Measurements from ENCODE around the gene TFDP1. TPM values are rescaled to one million over a fixed set of nuclear protein-coding genes. Genes with fewer than 3 reads are reported as not detected.

TFDP1 gene
- polyA plus RNA-seq, 1 of the 3 experiments (the other 2 are of a cell fraction) = 76.7 TPM

DNA sequence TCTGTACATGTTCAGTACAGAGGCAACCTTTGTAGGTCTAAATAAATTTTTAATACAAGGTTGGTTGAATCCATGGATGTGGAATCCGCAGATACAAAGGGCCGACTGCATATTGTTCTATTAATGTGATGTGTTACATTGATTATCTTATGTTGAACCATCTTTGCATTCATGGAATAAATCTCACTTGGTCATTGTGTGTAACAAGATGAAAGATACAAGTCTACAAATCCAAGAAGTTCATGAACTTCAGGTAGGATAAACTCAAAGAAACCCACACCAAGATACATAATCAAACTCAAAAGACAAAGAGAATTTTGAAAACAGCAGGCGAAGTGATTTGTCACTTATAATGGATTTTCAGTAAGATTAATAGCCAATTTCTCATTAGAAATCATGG is 8.0 kb upstream of the TFDP1 start:
- H3K36me3 ChIP-seq (replicated peaks in 1 of 2; ENCODE audit: control insufficient read depth in 1 of 2, insufficient read depth in 2 of 2, low read length in 1 of 2) = no peaks in the 10 kb centered on the region
- ChIA-PET CTCF (no interaction called here), POLR2A (no interaction called here)
- DNase-seq = no peak
- no peak overlapping the region for H3K4me2 ChIP-seq
- H3K9me2 ChIP-seq = no peaks in the 10 kb centered on the region
- H3K9me3 ChIP-seq = peaks cover 32% of the 10 kb centered on the region
- TF ChIP-seq, protein P1, sequence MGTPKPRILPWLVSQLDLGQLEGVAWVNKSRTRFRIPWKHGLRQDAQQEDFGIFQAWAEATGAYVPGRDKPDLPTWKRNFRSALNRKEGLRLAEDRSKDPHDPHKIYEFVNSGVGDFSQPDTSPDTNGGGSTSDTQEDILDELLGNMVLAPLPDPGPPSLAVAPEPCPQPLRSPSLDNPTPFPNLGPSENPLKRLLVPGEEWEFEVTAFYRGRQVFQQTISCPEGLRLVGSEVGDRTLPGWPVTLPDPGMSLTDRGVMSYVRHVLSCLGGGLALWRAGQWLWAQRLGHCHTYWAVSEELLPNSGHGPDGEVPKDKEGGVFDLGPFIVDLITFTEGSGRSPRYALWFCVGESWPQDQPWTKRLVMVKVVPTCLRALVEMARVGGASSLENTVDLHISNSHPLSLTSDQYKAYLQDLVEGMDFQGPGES (IDR thresholded peaks at IDR 0.05; ENCODE audit: low read depth, low read length) = no peak
- TF ChIP-seq, protein P2, sequence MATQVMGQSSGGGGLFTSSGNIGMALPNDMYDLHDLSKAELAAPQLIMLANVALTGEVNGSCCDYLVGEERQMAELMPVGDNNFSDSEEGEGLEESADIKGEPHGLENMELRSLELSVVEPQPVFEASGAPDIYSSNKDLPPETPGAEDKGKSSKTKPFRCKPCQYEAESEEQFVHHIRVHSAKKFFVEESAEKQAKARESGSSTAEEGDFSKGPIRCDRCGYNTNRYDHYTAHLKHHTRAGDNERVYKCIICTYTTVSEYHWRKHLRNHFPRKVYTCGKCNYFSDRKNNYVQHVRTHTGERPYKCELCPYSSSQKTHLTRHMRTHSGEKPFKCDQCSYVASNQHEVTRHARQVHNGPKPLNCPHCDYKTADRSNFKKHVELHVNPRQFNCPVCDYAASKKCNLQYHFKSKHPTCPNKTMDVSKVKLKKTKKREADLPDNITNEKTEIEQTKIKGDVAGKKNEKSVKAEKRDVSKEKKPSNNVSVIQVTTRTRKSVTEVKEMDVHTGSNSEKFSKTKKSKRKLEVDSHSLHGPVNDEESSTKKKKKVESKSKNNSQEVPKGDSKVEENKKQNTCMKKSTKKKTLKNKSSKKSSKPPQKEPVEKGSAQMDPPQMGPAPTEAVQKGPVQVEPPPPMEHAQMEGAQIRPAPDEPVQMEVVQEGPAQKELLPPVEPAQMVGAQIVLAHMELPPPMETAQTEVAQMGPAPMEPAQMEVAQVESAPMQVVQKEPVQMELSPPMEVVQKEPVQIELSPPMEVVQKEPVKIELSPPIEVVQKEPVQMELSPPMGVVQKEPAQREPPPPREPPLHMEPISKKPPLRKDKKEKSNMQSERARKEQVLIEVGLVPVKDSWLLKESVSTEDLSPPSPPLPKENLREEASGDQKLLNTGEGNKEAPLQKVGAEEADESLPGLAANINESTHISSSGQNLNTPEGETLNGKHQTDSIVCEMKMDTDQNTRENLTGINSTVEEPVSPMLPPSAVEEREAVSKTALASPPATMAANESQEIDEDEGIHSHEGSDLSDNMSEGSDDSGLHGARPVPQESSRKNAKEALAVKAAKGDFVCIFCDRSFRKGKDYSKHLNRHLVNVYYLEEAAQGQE (IDR thresholded peaks at IDR 0.05; ENCODE audit: low read depth, low read length) = no peak
- TF ChIP-seq, protein P3, sequence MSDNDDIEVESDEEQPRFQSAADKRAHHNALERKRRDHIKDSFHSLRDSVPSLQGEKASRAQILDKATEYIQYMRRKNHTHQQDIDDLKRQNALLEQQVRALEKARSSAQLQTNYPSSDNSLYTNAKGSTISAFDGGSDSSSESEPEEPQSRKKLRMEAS (IDR thresholded peaks at IDR 0.05; ENCODE audit: low read depth) = no peak
- no peak for TF ChIP-seq EP300 (IDR thresholded peaks at IDR 0.05; ENCODE audit: borderline replicate concordance in 1 of 2, low read depth in 1 of 2, low read length in 1 of 2)
- TF ChIP-seq, protein P4, sequence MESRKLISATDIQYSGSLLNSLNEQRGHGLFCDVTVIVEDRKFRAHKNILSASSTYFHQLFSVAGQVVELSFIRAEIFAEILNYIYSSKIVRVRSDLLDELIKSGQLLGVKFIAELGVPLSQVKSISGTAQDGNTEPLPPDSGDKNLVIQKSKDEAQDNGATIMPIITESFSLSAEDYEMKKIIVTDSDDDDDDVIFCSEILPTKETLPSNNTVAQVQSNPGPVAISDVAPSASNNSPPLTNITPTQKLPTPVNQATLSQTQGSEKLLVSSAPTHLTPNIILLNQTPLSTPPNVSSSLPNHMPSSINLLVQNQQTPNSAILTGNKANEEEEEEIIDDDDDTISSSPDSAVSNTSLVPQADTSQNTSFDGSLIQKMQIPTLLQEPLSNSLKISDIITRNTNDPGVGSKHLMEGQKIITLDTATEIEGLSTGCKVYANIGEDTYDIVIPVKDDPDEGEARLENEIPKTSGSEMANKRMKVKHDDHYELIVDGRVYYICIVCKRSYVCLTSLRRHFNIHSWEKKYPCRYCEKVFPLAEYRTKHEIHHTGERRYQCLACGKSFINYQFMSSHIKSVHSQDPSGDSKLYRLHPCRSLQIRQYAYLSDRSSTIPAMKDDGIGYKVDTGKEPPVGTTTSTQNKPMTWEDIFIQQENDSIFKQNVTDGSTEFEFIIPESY (IDR thresholded peaks at IDR 0.05; ENCODE audit: borderline replicate concordance, low read depth) = no peak
- no peak for TF ChIP-seq NFIC (IDR thresholded peaks at IDR 0.05; ENCODE audit: borderline replicate concordance)
- no peak for TF ChIP-seq TCF12 (IDR thresholded peaks at IDR 0.05)
- no peak for TF ChIP-seq RFX5 (IDR thresholded peaks at IDR 0.05; ENCODE audit: low read length)
- no peaks in the 10 kb centered on the region; a peak in 1 of 4 replicates for H3K4me1 ChIP-seq (ENCODE audit: control insufficient read depth in 1 of 2, insufficient read depth in 2 of 2, low read depth in 1 of 2, low read length in 1 of 2)
- no peak overlapping the region for H3K27ac ChIP-seq (ENCODE audit: low read depth in 2 of 2, low read length in 1 of 2)
- no peaks in the 10 kb centered on the region for H4K20me1 ChIP-seq (ENCODE audit: insufficient read depth)
- H3K79me2 ChIP-seq (ENCODE audit: insufficient read depth) = no peaks in the 10 kb centered on the region
- H3F3A ChIP-seq (replicated peaks; ENCODE audit: insufficient read depth) = no peaks in the 10 kb centered on the region
- H3K4me3 ChIP-seq (ENCODE audit: low read depth in 2 of 2, low read length in 1 of 2) = no peak overlapping the region
- H3K27me3 ChIP-seq (ENCODE audit: insufficient read depth) = no peaks in the 10 kb centered on the region
- H3K9ac ChIP-seq = no peak overlapping the region
- H2AFZ ChIP-seq (ENCODE audit: low read depth) = no peak overlapping the region
- WGBS (ENCODE audit: low lambda C conversion rate) = 32% methylated on average over 3 of the region's 3 CpGs

DNA sequence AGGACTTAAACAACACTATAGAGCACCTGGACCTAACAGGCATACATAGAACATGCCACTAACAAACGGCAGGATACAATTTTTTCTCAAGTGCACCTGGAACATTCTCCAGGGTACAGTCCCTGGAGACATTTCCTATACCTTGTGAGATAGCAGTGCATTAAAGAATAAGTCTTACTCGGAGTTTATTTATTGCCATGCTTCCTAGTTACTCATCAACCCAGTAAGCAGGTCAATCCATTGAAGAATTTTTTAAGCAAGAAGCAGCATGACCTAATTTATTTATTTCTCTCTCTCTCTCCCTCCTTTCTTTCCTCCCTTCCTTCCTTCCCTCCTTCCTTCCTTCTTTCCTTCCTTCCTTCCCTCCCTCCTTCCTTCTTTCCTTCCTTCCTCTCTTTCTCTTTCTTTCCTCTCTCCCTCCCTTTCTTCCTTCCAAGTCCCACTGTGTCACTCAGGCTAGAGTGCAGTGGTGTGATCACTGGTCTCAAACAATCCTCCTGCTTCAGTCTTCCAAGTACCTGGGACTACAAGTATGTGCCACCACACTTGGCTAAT is 6.6 kb upstream of the TFDP1 start:
- no peak overlapping the region for H3K4me2 ChIP-seq
- ChIA-PET CTCF (no interaction called here), POLR2A (no interaction called here)
- H3F3A ChIP-seq (replicated peaks; ENCODE audit: insufficient read depth) = peaks cover 3% of the 10 kb centered on the region
- H3K4me1 ChIP-seq (ENCODE audit: control insufficient read depth in 1 of 2, insufficient read depth in 2 of 2, low read depth in 1 of 2, low read length in 1 of 2) = no peaks in the 10 kb centered on the region; a peak in 1 of 4 replicates
- no peaks in the 10 kb centered on the region for H3K27me3 ChIP-seq (ENCODE audit: insufficient read depth)
- no peak overlapping the region for H3K4me3 ChIP-seq (ENCODE audit: low read depth in 2 of 2, low read length in 1 of 2)
- peaks cover 25% of the 10 kb centered on the region for H3K9me3 ChIP-seq
- no peaks in the 10 kb centered on the region for H4K20me1 ChIP-seq (ENCODE audit: insufficient read depth)
- no peak for DNase-seq
- no peaks in the 10 kb centered on the region for H3K79me2 ChIP-seq (ENCODE audit: insufficient read depth)
- H3K9me2 ChIP-seq = no peaks in the 10 kb centered on the region
- no peak overlapping the region for H3K9ac ChIP-seq
- H3K27ac ChIP-seq (ENCODE audit: low read depth in 2 of 2, low read length in 1 of 2) = no peak overlapping the region
- H3K36me3 ChIP-seq (replicated peaks in 1 of 2; ENCODE audit: control insufficient read depth in 1 of 2, insufficient read depth in 2 of 2, low read length in 1 of 2) = no peaks in the 10 kb centered on the region
- 40% methylated on average over 2 of the region's 2 CpGs for WGBS (ENCODE audit: low lambda C conversion rate)
- H2AFZ ChIP-seq (ENCODE audit: low read depth) = no peak overlapping the region
- TF ChIP-seq TAF1 (IDR thresholded peaks at IDR 0.05; ENCODE audit: borderline replicate concordance, low read depth, low read length) (no peak), JUND (IDR thresholded peaks at IDR 0.05) (no peak), MEF2A (IDR thresholded peaks at IDR 0.05; ENCODE audit: borderline replicate concordance, low read depth) (no peak), TCF12 (IDR thresholded peaks at IDR 0.05) (no peak), EZH2phosphoT487 (IDR thresholded peaks at IDR 0.05; ENCODE audit: borderline replicate concordance, low read depth) (no peak), ELF1 (IDR thresholded peaks at IDR 0.05) (no peak), SIN3A (IDR thresholded peaks at IDR 0.05; ENCODE audit: borderline replicate concordance, low read depth, low read length) (no peak), RXRA (IDR thresholded peaks at IDR 0.05; ENCODE audit: borderline replicate concordance, low read depth) (no peak), NFIC (IDR thresholded peaks at IDR 0.05; ENCODE audit: borderline replicate concordance) (no peak), TEAD4 (IDR thresholded peaks at IDR 0.05; ENCODE audit: borderline replicate concordance, insufficient read depth) (no peak), FOSL2 (IDR thresholded peaks at IDR 0.05; ENCODE audit: borderline replicate concordance, low read depth) (no peak), GATA2 (CRISPR knock-in tag; IDR thresholded peaks at IDR 0.05) (no peak)
- TF ChIP-seq, protein P5, sequence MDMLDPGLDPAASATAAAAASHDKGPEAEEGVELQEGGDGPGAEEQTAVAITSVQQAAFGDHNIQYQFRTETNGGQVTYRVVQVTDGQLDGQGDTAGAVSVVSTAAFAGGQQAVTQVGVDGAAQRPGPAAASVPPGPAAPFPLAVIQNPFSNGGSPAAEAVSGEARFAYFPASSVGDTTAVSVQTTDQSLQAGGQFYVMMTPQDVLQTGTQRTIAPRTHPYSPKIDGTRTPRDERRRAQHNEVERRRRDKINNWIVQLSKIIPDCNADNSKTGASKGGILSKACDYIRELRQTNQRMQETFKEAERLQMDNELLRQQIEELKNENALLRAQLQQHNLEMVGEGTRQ (IDR thresholded peaks at IDR 0.05; ENCODE audit: borderline replicate concordance, low read depth, low read length) = no peak

Measured in SK-N-SH (cell line).